ENCODE measurements around the gene OSCP1.

Gene OSCP1

GRCh38 chr1:36472656-36473055, 22.4 kb upstream of the OSCP1 start:
- DNase-seq = no peak

GRCh38 chr1:36471830-36472641, 21.8 kb upstream of the OSCP1 start:
- no peak for DNase-seq

GRCh38 chr1:36469163-36469562, 18.9 kb upstream of the OSCP1 start:
- DNase-seq = no peak

GRCh38 chr1:36467700-36468455, 17.6 kb upstream of the OSCP1 start:
- DNase-seq = no peak

- no peak for DNase-seq
Measured at GRCh38 chr1:36467027-36467410, 16.8 kb upstream of the OSCP1 start.

- DNase-seq = no peak
Measured at GRCh38 chr1:36466370-36467026, 16.2 kb upstream of the OSCP1 start.

GRCh38 chr1:36465731-36466369, 15.6 kb upstream of the OSCP1 start:
- no peak for DNase-seq

GRCh38 chr1:36464605-36465393, 14.5 kb upstream of the OSCP1 start:
- peak in 1 of 2 donors; percentile 16 for DNase-seq

GRCh38 chr1:36463803-36464604, 13.8 kb upstream of the OSCP1 start, which contains the start of gene MRPS15:
Gene MRPS15 (minus strand): TSS chr1:36464384. CDS start chr1:36464275, 109 bp downstream.
- peak; percentile 95 to 99 for DNase-seq

GRCh38 chr1:36463463-36463802, 13.2 kb upstream of the OSCP1 start:
- DNase-seq = no peak

GRCh38 chr1:36458910-36459309, 8.7 kb upstream of the OSCP1 start:
- peak; percentile 56 to 63 for DNase-seq

- DNase-seq = peak in 1 of 2 donors; percentile 19
Measured at GRCh38 chr1:36457691-36458090, 7.4 kb upstream of the OSCP1 start.

- DNase-seq = peak in 1 of 2 donors; percentile 32
Measured at GRCh38 chr1:36456391-36456928, 6.2 kb upstream of the OSCP1 start.

- no peak for DNase-seq
Measured at GRCh38 chr1:36455386-36455785, 5.1 kb upstream of the OSCP1 start.

GRCh38 chr1:36453600-36454388, 3.5 kb upstream of the OSCP1 start:
- DNase-seq = no peak

- no peak for DNase-seq
Measured at GRCh38 chr1:36453051-36453450, 2.8 kb upstream of the OSCP1 start.

- DNase-seq = no peak
Measured at GRCh38 chr1:36450919-36451305, 661 bp upstream of the OSCP1 start.

GRCh38 chr1:36448530-36449056, 1.7 kb downstream of the OSCP1 start:
- DNase-seq = no peak

- no peak for DNase-seq
Measured at GRCh38 chr1:36447450-36447849, 2.8 kb downstream of the OSCP1 start.

GRCh38 chr1:36446746-36447145, 3.5 kb downstream of the OSCP1 start:
- DNase-seq = peak; percentile 53
